PC-9 (cell line): ENCODE results near the gene SBNO1. TPM values are rescaled to one million over a fixed set of nuclear protein-coding genes. Genes with fewer than 3 reads are reported as not detected.

Experiments
- BruUV-seq: library from RNA; stranded (reverse); fragments of 400-500 nt; replicated peaks from 2 replicates; lab custom pipeline; 2021; lab: Mats Ljungman, UMichigan
- CTCF ChIA-PET: fragments of 300-600 bp; sonication (Branson Sonifier 250); formaldehyde crosslinking; loops from one replicate; lab custom pipeline; 2022; ENCODE audit warnings: antibody characterized with exemption; lab: Charles Lee
- POLR2A ChIA-PET: fragments of 300-600 bp; sonication (Branson Sonifier 250); formaldehyde crosslinking; loops from one replicate; lab custom pipeline; 2022; ENCODE audit warnings: antibody characterized with exemption; ENCODE audit not compliant: unreplicated experiment; lab: Charles Lee
- DNase-seq, 2 experiments: peaks; one replicate each; pipeline versions ENCODE4 v3.0.0 to v3.0.0-alpha.2; 2015 to 2022; ENCODE audit warnings: mixed read lengths in 1 of 2
- H2AFZ ChIP-seq: fragments of 200-600 bp; sonication (generic); 2 replicates; pipeline ENCODE4 v1.8.1; 2017; ENCODE audit warnings: antibody characterized with exemption
- H3F3A ChIP-seq: fragments of 200-600 bp; sonication (generic); 2 replicates; pipeline ENCODE4 v1.8.1; 2017; ENCODE audit warnings: antibody characterized with exemption, mild to moderate bottlenecking, low read depth; ENCODE audit not compliant: insufficient read depth
- H3K27ac ChIP-seq: fragments of 200-600 bp; sonication (generic); 2 replicates; pipeline ENCODE4 v1.6.1; 2016; ENCODE audit warnings: mixed run types
- H3K27me3 ChIP-seq: fragments of 200-600 bp; sonication (generic); 2 replicates; pipeline ENCODE4 v1.6.1; 2016; ENCODE audit warnings: low read depth, mixed run types; ENCODE audit not compliant: insufficient read depth
- H3K36me3 ChIP-seq: fragments of 200-600 bp; sonication (generic); 2 replicates; pipeline ENCODE4 v1.6.1; 2016; ENCODE audit warnings: low read depth, mixed run types
- H3K4me1 ChIP-seq: fragments of 200-600 bp; sonication (generic); replicated peaks from 2 replicates; pipeline ENCODE4 v1.6.1; 2016; ENCODE audit warnings: mixed run types; ENCODE audit not compliant: insufficient read depth
- H3K4me2 ChIP-seq: fragments of 200-600 bp; sonication (generic); 2 replicates; pipeline ENCODE4 v1.6.1; 2017; ENCODE audit warnings: mixed run types
- H3K4me3 ChIP-seq: fragments of 200-600 bp; sonication (generic); 2 replicates; pipeline ENCODE4 v1.6.1; 2016; ENCODE audit warnings: mixed run types
- H3K79me2 ChIP-seq: fragments of 200-600 bp; sonication (generic); 2 replicates; pipeline ENCODE4 v1.6.1; 2017; ENCODE audit warnings: low read depth, mixed run types
- H3K9me2 ChIP-seq: fragments of 200-600 bp; sonication (generic); 2 replicates; pipeline ENCODE4 v1.8.1; 2017; ENCODE audit warnings: mild to moderate bottlenecking; ENCODE audit not compliant: insufficient read depth
- H3K9me3 ChIP-seq: fragments of 200-600 bp; sonication (generic); 2 replicates; pipeline ENCODE4 v1.8.1; 2016; ENCODE audit warnings: low read depth; ENCODE audit not compliant: insufficient read depth
- H4K20me1 ChIP-seq: fragments of 200-600 bp; sonication (generic); 2 replicates; pipeline ENCODE4 v1.8.1; 2017; ENCODE audit not compliant: insufficient read depth
- EZH2 ChIP-seq: fragments of 200-600 bp; sonication (generic); IDR thresholded peaks from 2 replicates; pipeline ENCODE4 v1.8.0; 2017; ENCODE audit warnings: antibody characterized with exemption, low read depth
- intact Hi-C: fragments of 100-400 bp; cut with micrococcal nuclease; formaldehyde crosslinking; loops from one replicate; pipeline ENCODE4 v1.10.0; 2022; ENCODE audit not compliant: unreplicated experiment
- total RNA-seq: library from RNA; stranded (reverse); gene quantifications from 2 replicates; pipeline ENCODE4 v1.2.3, GENCODE V29; 2021
- TF ChIP-seq, protein P1 (sequence below): fragments of 200-600 bp; sonication (generic); conservative IDR thresholded peaks from 2 replicates; pipeline ENCODE4 v1.6.1; 2017; ENCODE audit warnings: mixed run types, antibody characterized with exemption, mild to moderate bottlenecking, moderate library complexity

The SBNO1 gene
- total RNA-seq, 1 experiment from 2014 or later = 43.1 TPM

DNA sequence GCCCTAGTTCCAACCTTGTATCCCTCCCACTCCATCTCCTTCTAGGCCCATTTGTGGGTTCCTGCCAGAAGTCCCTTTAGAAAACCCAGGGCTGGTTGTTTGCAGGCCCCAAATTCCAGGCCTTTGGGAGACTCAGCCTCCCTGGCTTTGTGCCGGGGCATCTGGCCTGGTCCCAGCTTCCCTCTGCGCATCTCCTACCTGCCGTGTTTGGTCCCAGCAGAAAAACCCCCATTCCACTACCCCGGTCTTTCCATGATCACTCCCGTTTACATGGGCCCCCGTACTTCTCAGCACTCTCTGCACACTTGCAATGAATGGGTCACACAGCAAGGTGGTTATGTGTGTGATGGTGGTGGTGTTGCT is 34.6 kb upstream of the SBNO1 start:
- no peak overlapping the region for H3K27ac ChIP-seq
- DNase-seq = no peak
- no peaks in the 10 kb centered on the region for H3K36me3 ChIP-seq
- no peaks in the 10 kb centered on the region for H3F3A ChIP-seq
- ChIA-PET POLR2A (no interaction called here), CTCF (no interaction called here)
- peaks cover 10% of the 10 kb centered on the region; the same call in 1 of the 2 replicates for H3K79me2 ChIP-seq
- no peaks in the 10 kb centered on the region for H3K9me3 ChIP-seq
- TF ChIP-seq, protein P1, sequence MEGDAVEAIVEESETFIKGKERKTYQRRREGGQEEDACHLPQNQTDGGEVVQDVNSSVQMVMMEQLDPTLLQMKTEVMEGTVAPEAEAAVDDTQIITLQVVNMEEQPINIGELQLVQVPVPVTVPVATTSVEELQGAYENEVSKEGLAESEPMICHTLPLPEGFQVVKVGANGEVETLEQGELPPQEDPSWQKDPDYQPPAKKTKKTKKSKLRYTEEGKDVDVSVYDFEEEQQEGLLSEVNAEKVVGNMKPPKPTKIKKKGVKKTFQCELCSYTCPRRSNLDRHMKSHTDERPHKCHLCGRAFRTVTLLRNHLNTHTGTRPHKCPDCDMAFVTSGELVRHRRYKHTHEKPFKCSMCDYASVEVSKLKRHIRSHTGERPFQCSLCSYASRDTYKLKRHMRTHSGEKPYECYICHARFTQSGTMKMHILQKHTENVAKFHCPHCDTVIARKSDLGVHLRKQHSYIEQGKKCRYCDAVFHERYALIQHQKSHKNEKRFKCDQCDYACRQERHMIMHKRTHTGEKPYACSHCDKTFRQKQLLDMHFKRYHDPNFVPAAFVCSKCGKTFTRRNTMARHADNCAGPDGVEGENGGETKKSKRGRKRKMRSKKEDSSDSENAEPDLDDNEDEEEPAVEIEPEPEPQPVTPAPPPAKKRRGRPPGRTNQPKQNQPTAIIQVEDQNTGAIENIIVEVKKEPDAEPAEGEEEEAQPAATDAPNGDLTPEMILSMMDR = no peak
- no peak for TF ChIP-seq EZH2
- intact Hi-C loops = no loop called here
- H4K20me1 ChIP-seq = no peaks in the 10 kb centered on the region; the same call in 1 of the 2 replicates
- no peaks in the 10 kb centered on the region for H3K27me3 ChIP-seq
- no peak overlapping the region for H3K4me3 ChIP-seq
- no TSS peak for BruUV-seq
- no peak overlapping the region for H2AFZ ChIP-seq
- H3K4me2 ChIP-seq = no peak overlapping the region
- H3K4me1 ChIP-seq = no peaks in the 10 kb centered on the region
- H3K9me2 ChIP-seq = no peaks in the 10 kb centered on the region

GRCh38 chr12:123398550-123399254 is 34.1 kb upstream of the SBNO1 start:
- Histone ChIP-seq H4K20me1 (no peaks in the 10 kb centered on the region; the same call in 1 of the 2 replicates), H3K9me3 (no peaks in the 10 kb centered on the region), H3K4me3 (no peak overlapping the region), H3K4me2 (no peak overlapping the region), H3K27me3 (no peaks in the 10 kb centered on the region), H3K36me3 (peaks cover 1% of the 10 kb centered on the region; the same call in 1 of the 2 replicates), H3K4me1 (no peaks in the 10 kb centered on the region), H2AFZ (no peak overlapping the region), H3K79me2 (peaks cover 10% of the 10 kb centered on the region; the same call in 1 of the 2 replicates), H3K27ac (no peak overlapping the region), H3K9me2 (no peaks in the 10 kb centered on the region), H3F3A (no peaks in the 10 kb centered on the region)
- no TSS peak for BruUV-seq
- POLR2A ChIA-PET = no interaction called here
- TF ChIP-seq, protein P1 = no peak
- no peak for TF ChIP-seq EZH2
- no peak for DNase-seq
- intact Hi-C loops = no loop called here
- CTCF ChIA-PET = no interaction called here

- Histone ChIP-seq H3K79me2 (peaks cover 10% of the 10 kb centered on the region; the same call in 1 of the 2 replicates), H3K27ac (no peak overlapping the region), H3K4me3 (no peak overlapping the region), H2AFZ (no peak overlapping the region), H3K36me3 (peaks cover 3% of the 10 kb centered on the region; the same call in 1 of the 2 replicates), H3K4me2 (no peak overlapping the region), H3K9me2 (no peaks in the 10 kb centered on the region), H3K27me3 (no peaks in the 10 kb centered on the region), H3K9me3 (no peaks in the 10 kb centered on the region), H3K4me1 (no peaks in the 10 kb centered on the region), H4K20me1 (no peaks in the 10 kb centered on the region; the same call in 1 of the 2 replicates), H3F3A (no peaks in the 10 kb centered on the region)
- DNase-seq = no peak
- BruUV-seq = no TSS peak
- ChIA-PET POLR2A (no interaction called here), CTCF (no interaction called here)
- no peak for TF ChIP-seq EZH2
- intact Hi-C loops = no loop called here
Measured at GRCh38 chr12:123398177-123398549, 33.5 kb upstream of the SBNO1 start.
